SK-N-SH treated with all-trans-retinoic acid at 6 μM for 48 hours (cell line): Measurements from ENCODE around the gene KIAA1328.

ENCODE experiments used
- ATAC-seq: fragments of 200-7000 bp; cut with Tn5 transposase; 3 replicates; pipeline ENCODE4 v1.9.1; 2020; ENCODE audit warnings: mild to moderate bottlenecking, moderate library complexity
- ARNTL ChIP-seq: fragments of 450-650 bp; formaldehyde crosslinking; IDR thresholded peaks from 2 replicates; pipeline ENCODE4 v1.5.0; 2020; ENCODE audit warnings: low read depth, mild to moderate bottlenecking, moderate library complexity, borderline replicate concordance
- BACH2 ChIP-seq: fragments of 250-450 bp; sonication (Bioruptor Pico); IDR thresholded peaks from 2 replicates; pipeline ENCODE4 v1.9.0; 2021; ENCODE audit warnings: mild to moderate bottlenecking, borderline replicate concordance
- CSDC2 ChIP-seq: fragments of 250-450 bp; sonication (Bioruptor Pico); IDR thresholded peaks from 2 replicates; pipeline ENCODE4 v1.5.0; 2020; ENCODE audit warnings: mild to moderate bottlenecking, moderate library complexity
- ESRRG ChIP-seq: fragments of 250-450 bp; sonication (Bioruptor Pico); IDR thresholded peaks from 2 replicates; pipeline ENCODE4 v1.6.1; 2021; ENCODE audit warnings: mild to moderate bottlenecking
- GLIS3 ChIP-seq: fragments of 250-450 bp; sonication (Bioruptor Pico); IDR thresholded peaks from 2 replicates; pipeline ENCODE4 v1.5.0; 2020; ENCODE audit warnings: mild to moderate bottlenecking, moderate library complexity
- ISL1 ChIP-seq: fragments of 250-450 bp; sonication (Bioruptor Pico); IDR thresholded peaks from 2 replicates; pipeline ENCODE4 v2.1.2; 2022; ENCODE audit warnings: mild to moderate bottlenecking, moderate library complexity
- PATZ1 ChIP-seq: fragments of 250-450 bp; sonication (Bioruptor Pico); IDR thresholded peaks from 2 replicates; pipeline ENCODE4 v1.8.0; 2020; ENCODE audit warnings: mild to moderate bottlenecking, moderate library complexity, borderline replicate concordance
- POU6F1 ChIP-seq: fragments of 250-450 bp; sonication (Bioruptor Pico); IDR thresholded peaks from 2 replicates; pipeline ENCODE4 v1.8.0; 2021; ENCODE audit warnings: low read depth, mild to moderate bottlenecking, moderate library complexity, borderline replicate concordance
- PPARA ChIP-seq: fragments of 250-450 bp; sonication (Bioruptor Pico); IDR thresholded peaks from 2 replicates; pipeline ENCODE4 v1.5.0; 2020; ENCODE audit warnings: mild to moderate bottlenecking, borderline replicate concordance
- SNAI2 ChIP-seq: fragments of 250-450 bp; sonication (Bioruptor Pico); IDR thresholded peaks from 2 replicates; pipeline ENCODE4 v1.5.0; 2020; ENCODE audit warnings: mild to moderate bottlenecking, moderate library complexity
- TCF4 ChIP-seq: fragments of 250-450 bp; sonication (Bioruptor Pico); IDR thresholded peaks from 2 replicates; pipeline ENCODE4 v1.8.0; 2021; ENCODE audit warnings: mild to moderate bottlenecking, moderate library complexity, borderline replicate concordance
- TOX ChIP-seq: fragments of 250-450 bp; sonication (Bioruptor Pico); IDR thresholded peaks from 2 replicates; pipeline ENCODE4 v1.8.0; 2021; ENCODE audit warnings: mild to moderate bottlenecking, moderate library complexity, borderline replicate concordance
- TSHZ2 ChIP-seq: fragments of 250-450 bp; sonication (Bioruptor Pico); IDR thresholded peaks from 2 replicates; pipeline ENCODE4 v1.5.0; 2020; ENCODE audit warnings: mild to moderate bottlenecking, moderate library complexity
- ZFP3 ChIP-seq: fragments of 250-450 bp; sonication (Bioruptor Pico); IDR thresholded peaks from 2 replicates; pipeline ENCODE4 v1.5.0; 2020; ENCODE audit warnings: mild to moderate bottlenecking, moderate library complexity
- ZFP30 ChIP-seq: fragments of 450-650 bp; formaldehyde crosslinking; IDR thresholded peaks from 2 replicates; pipeline ENCODE4 v1.5.0; 2022; ENCODE audit warnings: mild to moderate bottlenecking, moderate library complexity
- ZNF565 ChIP-seq: fragments of 450-650 bp; formaldehyde crosslinking; conservative IDR thresholded peaks from 2 replicates; pipeline ENCODE4 v1.5.0; 2020; ENCODE audit warnings: low read depth, mild to moderate bottlenecking, moderate library complexity
- ZNF70 ChIP-seq: fragments of 450-650 bp; formaldehyde crosslinking; IDR thresholded peaks from 2 replicates; pipeline ENCODE4 v1.5.0; 2020; ENCODE audit warnings: mild to moderate bottlenecking, moderate library complexity
- ZNF8 ChIP-seq: fragments of 450-650 bp; formaldehyde crosslinking; IDR thresholded peaks from 2 replicates; pipeline ENCODE4 v1.5.0; 2020; ENCODE audit warnings: mild to moderate bottlenecking, moderate library complexity
- TF ChIP-seq, protein P1 (sequence below): fragments of 250-450 bp; sonication (Bioruptor Pico); IDR thresholded peaks from 2 replicates; pipeline ENCODE4 v1.5.1; 2021; ENCODE audit warnings: mild to moderate bottlenecking, moderate library complexity
- TF ChIP-seq, protein P2 (sequence below): fragments of 250-450 bp; sonication (Bioruptor Pico); IDR thresholded peaks from 2 replicates; pipeline ENCODE4 v1.5.1; 2020; ENCODE audit warnings: low read depth, mild to moderate bottlenecking, moderate library complexity

The KIAA1328 gene

GRCh38 chr18:37055137-37055802, 226.3 kb downstream of the KIAA1328 start:
- ATAC-seq, result no peak
- TF ChIP-seq ZNF8 (CRISPR knock-in tag) (no peak), TCF4 (no peak), POU6F1 (no peak), PATZ1 (CRISPR knock-in tag) (no peak), GLIS3 (CRISPR knock-in tag) (no peak), ZFP30 (no peak), ARNTL (CRISPR knock-in tag) (no peak), SNAI2 (CRISPR knock-in tag) (no peak), TOX (no peak), ZNF565 (CRISPR knock-in tag) (no peak)

GRCh38 chr18:37064187-37064586, 235.3 kb downstream of the KIAA1328 start:
- ATAC-seq, result no peak
- TF ChIP-seq ARNTL (CRISPR knock-in tag), result no peak
- TF ChIP-seq BACH2 (CRISPR knock-in tag), result no peak
- no peak for TF ChIP-seq GLIS3 (CRISPR knock-in tag)
- no peak for TF ChIP-seq TCF4
- no peak for TF ChIP-seq POU6F1
- no peak for TF ChIP-seq ZNF565 (CRISPR knock-in tag)
- no peak for TF ChIP-seq ISL1 (CRISPR knock-in tag)
- no peak for TF ChIP-seq PPARA (CRISPR knock-in tag)
- no peak for TF ChIP-seq SNAI2 (CRISPR knock-in tag)
- TF ChIP-seq ESRRG (CRISPR knock-in tag), result no peak
- TF ChIP-seq ZNF70 (CRISPR knock-in tag), result no peak
- TF ChIP-seq TOX, result no peak
- TF ChIP-seq TSHZ2 (CRISPR knock-in tag), result no peak
- no peak for TF ChIP-seq CSDC2 (CRISPR knock-in tag)
- TF ChIP-seq, protein P1, sequence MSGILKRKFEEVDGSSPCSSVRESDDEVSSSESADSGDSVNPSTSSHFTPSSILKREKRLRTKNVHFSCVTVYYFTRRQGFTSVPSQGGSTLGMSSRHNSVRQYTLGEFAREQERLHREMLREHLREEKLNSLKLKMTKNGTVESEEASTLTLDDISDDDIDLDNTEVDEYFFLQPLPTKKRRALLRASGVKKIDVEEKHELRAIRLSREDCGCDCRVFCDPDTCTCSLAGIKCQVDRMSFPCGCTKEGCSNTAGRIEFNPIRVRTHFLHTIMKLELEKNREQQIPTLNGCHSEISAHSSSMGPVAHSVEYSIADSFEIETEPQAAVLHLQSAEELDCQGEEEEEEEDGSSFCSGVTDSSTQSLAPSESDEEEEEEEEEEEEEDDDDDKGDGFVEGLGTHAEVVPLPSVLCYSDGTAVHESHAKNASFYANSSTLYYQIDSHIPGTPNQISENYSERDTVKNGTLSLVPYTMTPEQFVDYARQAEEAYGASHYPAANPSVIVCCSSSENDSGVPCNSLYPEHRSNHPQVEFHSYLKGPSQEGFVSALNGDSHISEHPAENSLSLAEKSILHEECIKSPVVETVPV (CRISPR knock-in tag), result no peak
- TF ChIP-seq ZNF8 (CRISPR knock-in tag), result no peak
- no peak for TF ChIP-seq ZFP3 (CRISPR knock-in tag)
- TF ChIP-seq, protein P2, sequence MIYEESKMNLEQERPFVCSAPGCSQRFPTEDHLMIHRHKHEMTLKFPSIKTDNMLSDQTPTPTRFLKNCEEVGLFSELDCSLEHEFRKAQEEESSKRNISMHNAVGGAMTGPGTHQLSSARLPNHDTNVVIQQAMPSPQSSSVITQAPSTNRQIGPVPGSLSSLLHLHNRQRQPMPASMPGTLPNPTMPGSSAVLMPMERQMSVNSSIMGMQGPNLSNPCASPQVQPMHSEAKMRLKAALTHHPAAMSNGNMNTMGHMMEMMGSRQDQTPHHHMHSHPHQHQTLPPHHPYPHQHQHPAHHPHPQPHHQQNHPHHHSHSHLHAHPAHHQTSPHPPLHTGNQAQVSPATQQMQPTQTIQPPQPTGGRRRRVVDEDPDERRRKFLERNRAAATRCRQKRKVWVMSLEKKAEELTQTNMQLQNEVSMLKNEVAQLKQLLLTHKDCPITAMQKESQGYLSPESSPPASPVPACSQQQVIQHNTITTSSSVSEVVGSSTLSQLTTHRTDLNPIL (CRISPR knock-in tag), result no peak
